OCI-M2 (cell line): ENCODE results near the gene OR2D2.
"Not testable (repeated sequence)": the region's sequence is repeated elsewhere in the genome, so short reads cannot be mapped to it uniquely, and the experiment has no call there.

Experiments
- DNase-seq: peaks from one replicate; lab custom pipeline; 2025; ENCODE audit not compliant: unreplicated experiment; lab: John Stamatoyannopoulos, UW

OR2D2 gene

GRCh38 chr11:6892400-6892799, at the start of gene OR2D2:
TSS of gene OR2D2 (minus strand) at chr11:6892500. CDS start at chr11:6892500, 0 bp downstream.
- no peak for DNase-seq

DNA sequence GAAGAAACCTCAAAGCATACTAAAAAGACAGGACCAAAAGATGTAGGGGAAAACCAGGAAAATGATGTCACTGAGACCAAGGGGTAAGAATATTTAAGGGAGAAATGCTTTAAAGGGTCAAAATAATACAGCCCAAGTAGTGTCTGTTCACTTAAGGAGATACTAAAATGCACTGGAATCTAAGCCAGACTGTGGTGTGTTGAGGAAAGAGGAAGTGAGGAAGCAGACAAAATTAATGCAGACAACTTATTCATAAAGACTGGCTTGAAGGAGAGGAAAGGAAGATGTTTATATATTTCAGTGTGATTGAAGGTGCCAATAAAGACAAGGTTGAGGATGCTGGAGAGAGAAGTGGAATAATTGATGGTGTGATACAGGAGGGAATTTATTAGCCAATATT, 49.7 kb upstream of the OR2D2 start:
- DNase-seq, result no peak

DNA sequence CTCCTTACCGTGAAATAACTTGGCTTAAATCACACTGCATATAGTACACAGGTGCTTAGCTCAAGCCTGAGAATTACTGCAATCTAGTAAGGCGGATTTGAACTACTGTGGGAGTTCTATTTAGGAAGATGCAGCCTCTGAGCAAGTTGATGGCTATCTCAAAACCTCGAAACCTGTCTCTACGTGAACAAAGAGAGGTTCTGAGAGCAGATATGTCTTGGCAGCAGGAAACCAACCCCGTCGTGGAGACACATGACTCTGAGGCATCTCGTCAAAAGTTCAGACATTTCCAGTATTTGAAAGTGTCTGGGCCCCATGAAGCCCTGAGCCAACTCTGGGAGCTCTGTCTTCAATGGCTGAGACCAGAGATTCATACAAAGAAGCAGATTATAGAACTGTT, 39.8 kb upstream of the OR2D2 start:
- DNase-seq, result no peak

DNA sequence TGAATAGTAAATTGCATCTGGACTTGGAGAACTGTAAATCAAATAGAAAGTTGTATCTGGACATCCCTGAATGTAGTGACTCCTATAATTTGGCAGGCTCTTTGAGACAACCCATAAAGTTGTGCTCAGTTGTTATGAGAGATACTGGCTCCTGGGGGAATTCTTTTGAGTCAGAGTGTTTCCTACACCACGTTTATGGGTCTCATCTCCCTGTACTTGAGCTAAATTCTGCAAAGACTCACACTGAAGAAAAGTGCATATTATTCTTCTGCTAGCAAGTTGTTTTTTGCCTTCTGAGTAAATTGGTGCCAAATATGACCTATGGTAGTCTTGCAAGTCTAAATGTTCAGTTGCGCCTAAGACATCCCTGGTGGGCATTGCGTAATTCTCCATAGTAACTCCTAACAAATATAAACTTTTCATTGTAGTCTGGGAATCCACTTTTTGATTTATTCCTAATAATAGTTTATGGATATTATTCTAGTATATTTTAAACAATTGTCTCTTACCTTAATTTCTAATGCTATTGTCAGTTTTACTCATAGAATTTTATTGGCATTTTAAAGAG, 38.9 kb upstream of the OR2D2 start:
- DNase-seq, result no peak

GRCh38 chr11:6928916-6929315, 36.6 kb upstream of the OR2D2 start:
- DNase-seq, result no peak

DNA sequence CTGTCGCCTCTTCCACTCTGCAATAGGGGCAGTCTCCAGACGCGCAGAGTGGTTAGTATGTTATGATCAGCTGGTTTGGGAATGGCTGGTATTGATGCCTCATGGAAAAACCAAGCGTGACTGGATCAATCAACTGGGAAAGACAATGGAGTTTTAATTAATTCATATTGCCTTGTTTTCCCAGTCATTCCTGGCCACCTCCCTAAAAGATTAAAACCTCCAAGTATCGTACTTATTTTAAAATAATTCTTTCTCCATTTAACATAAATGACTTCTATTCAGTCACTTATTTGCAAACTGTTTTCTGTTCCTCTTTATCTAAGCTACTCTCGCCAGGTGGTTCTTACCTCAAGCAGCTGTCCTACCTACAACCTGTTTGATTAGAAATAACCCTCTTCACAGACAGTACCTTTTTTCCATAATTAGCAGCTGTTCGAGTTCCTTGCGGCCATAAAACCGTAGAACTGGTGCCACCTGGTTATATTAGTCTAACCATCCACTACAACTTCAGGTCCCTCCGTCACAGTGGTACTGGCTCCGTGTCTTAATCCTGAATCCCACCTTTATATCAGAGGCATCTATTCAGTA, 34.8 kb upstream of the OR2D2 start:
- no peak for DNase-seq

GRCh38 chr11:6926208-6927029, 34.1 kb upstream of the OR2D2 start, which contains the start of gene ZNF215:
TSS of gene ZNF215 (plus strand) at chr11:6926426. CDS start at chr11:6932273, 5,847 bp downstream.
- no peak for DNase-seq

DNA sequence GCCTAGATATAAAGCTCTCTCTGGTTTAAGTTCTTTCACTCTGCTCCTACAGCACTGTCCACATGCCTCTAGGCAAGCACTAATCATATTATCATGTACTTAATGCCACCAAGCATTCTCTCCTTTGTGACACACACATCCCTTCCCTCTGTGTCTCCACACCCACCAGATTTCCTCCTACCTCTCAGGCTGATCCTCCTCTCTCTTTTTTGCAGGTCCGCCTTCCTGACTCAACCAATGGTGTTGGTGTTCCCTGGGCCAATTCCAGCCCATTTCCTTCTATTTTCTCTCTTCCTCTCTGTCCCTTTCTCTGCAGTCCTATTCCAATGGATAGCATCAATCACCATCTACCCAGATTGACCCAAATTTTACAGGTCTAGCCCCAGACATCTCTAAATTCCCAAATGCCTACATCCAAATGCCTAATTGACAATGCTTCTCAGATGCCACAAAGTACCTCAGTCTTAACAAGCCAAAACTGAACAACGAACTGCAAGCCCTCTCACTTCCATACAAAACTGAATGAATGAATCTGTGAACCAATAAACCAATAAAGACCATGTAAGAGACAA, 33.4 kb upstream of the OR2D2 start:
- DNase-seq, result no peak

- DNase-seq, result no peak
These were observed 32.8 kb upstream of the OR2D2 start for GRCh38 chr11:6925007-6925577.

GRCh38 chr11:6920702-6921101, 28.4 kb upstream of the OR2D2 start, which contains the start of gene OR2D3:
TSS of gene OR2D3 (plus strand) at chr11:6921002. CDS start at chr11:6921002, 0 bp downstream.
- no peak for DNase-seq

DNA sequence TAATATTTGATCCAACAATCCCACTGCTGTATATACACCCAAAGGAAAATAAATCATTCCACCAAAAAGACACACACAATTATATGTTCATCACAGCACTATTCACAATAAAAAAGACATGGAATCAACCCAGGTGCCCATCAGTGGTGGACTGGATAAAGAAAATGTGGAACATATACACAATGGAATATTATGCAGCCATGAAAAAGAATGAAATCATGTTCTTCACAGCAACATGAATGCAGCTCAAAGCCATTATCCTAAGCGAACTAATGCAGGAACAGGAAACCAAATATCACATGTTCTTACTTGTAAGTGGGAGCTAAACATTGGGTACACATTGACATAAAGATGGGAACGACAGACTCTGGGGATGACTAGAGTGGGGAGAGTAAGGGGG, 27.4 kb upstream of the OR2D2 start:
- no peak for DNase-seq

GRCh38 chr11:6911948-6912347, 19.6 kb upstream of the OR2D2 start:
- DNase-seq, result no peak

- no peak for DNase-seq
These were observed 19.1 kb upstream of the OR2D2 start for GRCh38 chr11:6911378-6911777.

DNA sequence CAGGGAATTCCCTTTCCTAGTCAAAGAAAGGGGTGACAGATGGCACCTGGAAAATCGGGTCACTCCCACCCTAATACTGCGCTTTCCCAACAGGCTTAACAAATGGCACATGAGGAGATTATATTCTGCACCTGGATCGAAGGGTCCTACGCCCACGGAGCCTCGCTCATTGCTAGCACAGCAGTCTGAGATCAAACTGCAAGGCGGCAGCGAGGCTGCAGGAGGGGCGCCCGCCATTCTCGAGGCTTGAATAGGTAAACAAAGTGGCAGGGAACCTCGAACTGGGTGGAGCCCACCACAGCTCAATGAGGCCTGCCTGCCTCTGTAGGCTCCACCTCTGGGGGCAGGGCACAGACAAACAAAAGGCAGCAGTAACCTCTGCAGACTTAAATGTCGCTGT, 12.5 kb upstream of the OR2D2 start:
- not testable (repeated sequence) for DNase-seq

GRCh38 chr11:6900327-6900999, 8.2 kb upstream of the OR2D2 start:
- DNase-seq, result no peak

GRCh38 chr11:6898911-6899310, 6.6 kb upstream of the OR2D2 start:
- no peak for DNase-seq

GRCh38 chr11:6895010-6895409, 2.7 kb upstream of the OR2D2 start:
- no peak for DNase-seq

GRCh38 chr11:6894097-6894496, 1.8 kb upstream of the OR2D2 start:
- no peak for DNase-seq

DNA sequence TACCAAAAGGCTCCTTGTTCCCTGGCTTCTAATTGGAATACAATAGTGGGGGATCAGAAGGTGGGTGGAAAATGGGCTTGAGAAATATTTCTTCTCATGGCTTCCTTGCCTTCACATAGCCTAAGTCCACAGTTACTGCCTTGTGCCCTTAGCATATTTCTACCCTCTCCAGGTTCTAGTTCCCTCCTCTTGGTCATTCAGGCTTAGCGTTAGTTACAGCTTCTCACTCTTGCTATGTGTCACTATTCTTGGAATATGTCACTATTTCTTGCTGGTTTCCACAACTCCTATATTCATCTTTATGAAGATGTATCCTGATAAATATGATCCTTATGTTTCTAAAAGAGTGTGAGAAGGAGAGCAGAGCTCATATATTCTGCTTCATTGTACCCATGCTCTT, 2.5 kb downstream of the OR2D2 start:
- no peak for DNase-seq

- DNase-seq, result no peak
These were observed 3.5 kb downstream of the OR2D2 start for GRCh38 chr11:6888830-6889229.

- DNase-seq, result not testable (repeated sequence)
These were observed 4.6 kb downstream of the OR2D2 start for GRCh38 chr11:6887711-6888110.
